Smooth muscle cell (in vitro differentiated cells): ENCODE data around the gene DCC. TPM values are rescaled to one million over a fixed set of nuclear protein-coding genes. Genes with fewer than 3 reads are reported as not detected.

Experiments used
- DNase-seq: peaks from one replicate; lab custom pipeline; 2025; ENCODE audit not compliant: unreplicated experiment; lab: John Stamatoyannopoulos, UW
- H2AFZ ChIP-seq: fragments of 200-600 bp; sonication (generic); 2 replicates; pipeline ENCODE4 v1.6.0; 2016; ENCODE audit warnings: antibody characterized with exemption, low read depth, mild to moderate bottlenecking
- H3F3A ChIP-seq: fragments of 200-600 bp; sonication (generic); 2 replicates; pipeline ENCODE4 v1.6.0; 2017; ENCODE audit warnings: antibody characterized with exemption, low read depth
- H3K27ac ChIP-seq: fragments of 200-600 bp; sonication (generic); 2 replicates; pipeline ENCODE4 v1.5.1; 2016; ENCODE audit warnings: low read depth, mild to moderate bottlenecking
- H3K27me3 ChIP-seq: fragments of 200-600 bp; sonication (generic); 2 replicates; pipeline ENCODE4 v1.6.1; 2016; ENCODE audit warnings: low read depth, mild to moderate bottlenecking
- H3K36me3 ChIP-seq: fragments of 200-600 bp; sonication (generic); 2 replicates; pipeline ENCODE4 v1.5.1; 2016; ENCODE audit warnings: low read depth
- H3K4me1 ChIP-seq: fragments of 200-600 bp; sonication (generic); 2 replicates; pipeline ENCODE4 v1.5.1; 2016; ENCODE audit warnings: low read depth
- H3K4me2 ChIP-seq: fragments of 200-600 bp; sonication (generic); 2 replicates; pipeline ENCODE4 v1.6.0; 2016; ENCODE audit warnings: mild to moderate bottlenecking
- H3K4me3 ChIP-seq: fragments of 200-600 bp; sonication (generic); 2 replicates; pipeline ENCODE4 v1.5.1; 2016; ENCODE audit warnings: mild to moderate bottlenecking
- H3K79me2 ChIP-seq: fragments of 200-600 bp; sonication (generic); 2 replicates; pipeline ENCODE4 v1.6.0; 2016; ENCODE audit warnings: low read depth, mild to moderate bottlenecking
- H3K9ac ChIP-seq: fragments of 200-600 bp; sonication (generic); 2 replicates; pipeline ENCODE4 v1.6.0; 2016; ENCODE audit warnings: low read depth
- H3K9me3 ChIP-seq: fragments of 200-600 bp; sonication (generic); replicated peaks from 2 replicates; pipeline ENCODE4 v1.5.1; 2016; ENCODE audit warnings: low read depth
- H4K20me1 ChIP-seq: fragments of 200-600 bp; sonication (generic); 2 replicates; pipeline ENCODE4 v1.6.0; 2016; ENCODE audit warnings: low read depth
- WGBS: methylation state at CpG from one replicate; pipeline ENCODE4 v1.1.7; 2016; ENCODE audit warnings: low lambda C conversion rate; 5-methylcytosine and 5-hydroxymethylcytosine counted together
- polyA plus RNA-seq: library from polyadenylated mRNA; unstranded; fragments of >200 nt; fragmentation: Nextera tagmentation; extraction: Ambion mirVana; gene quantifications from 2 replicates; pipeline ENCODE4 v1.2.1, GENCODE V29; 2016
- total RNA-seq: library from RNA; depleted of rRNA; stranded (reverse); fragments of >200 nt; gene quantifications from 2 replicates; pipeline ENCODE4 v1.2.3, GENCODE V29; 2014
- TF ChIP-seq, protein P1 (sequence below): fragments of 200-600 bp; sonication (generic); IDR thresholded peaks from 2 replicates; pipeline ENCODE4 v1.5.1; 2017; ENCODE audit warnings: borderline replicate concordance, mild to moderate bottlenecking, antibody characterized with exemption; ENCODE audit not compliant: insufficient read depth, poor library complexity, severe bottlenecking

DCC gene
- total and polyA plus RNA-seq, 2 experiments from 2014 or later: not detected

DNA sequence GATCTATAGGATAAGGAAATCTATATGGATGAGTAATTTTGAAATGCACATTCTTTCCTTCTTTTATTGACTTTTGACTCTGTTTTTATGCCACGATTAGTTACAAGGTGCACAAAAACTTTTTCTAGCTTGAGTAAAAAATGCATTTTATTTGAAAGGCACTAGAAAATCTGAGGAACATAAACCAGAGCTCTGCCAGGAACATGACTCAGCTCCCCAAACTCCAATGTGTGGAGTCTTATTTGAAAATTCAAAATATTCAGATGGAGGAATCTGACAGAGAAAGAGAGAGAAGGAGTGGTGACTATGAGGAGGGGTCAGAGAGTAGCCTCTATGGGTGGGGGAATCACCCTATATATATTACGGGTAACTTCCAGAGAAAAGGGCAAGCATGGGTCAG, 231.0 kb downstream of the DCC start:
- H3K27ac ChIP-seq: no peak overlapping the region
- no peaks in the 10 kb centered on the region for H4K20me1 ChIP-seq
- H3K79me2 ChIP-seq: no peaks in the 10 kb centered on the region
- WGBS: 79% methylated on average over 2 of the region's 2 CpGs
- H3K27me3 ChIP-seq: no peaks in the 10 kb centered on the region
- no peak overlapping the region for H3K4me3 ChIP-seq
- no peaks in the 10 kb centered on the region for H3K36me3 ChIP-seq
- no peak overlapping the region for H3K4me2 ChIP-seq
- no peaks in the 10 kb centered on the region for H3K9me3 ChIP-seq
- H3K4me1 ChIP-seq: no peaks in the 10 kb centered on the region
- DNase-seq: no peak
- H3F3A ChIP-seq: no peaks in the 10 kb centered on the region
- no peak overlapping the region for H2AFZ ChIP-seq
- no peak overlapping the region for H3K9ac ChIP-seq
- TF ChIP-seq, protein P1, sequence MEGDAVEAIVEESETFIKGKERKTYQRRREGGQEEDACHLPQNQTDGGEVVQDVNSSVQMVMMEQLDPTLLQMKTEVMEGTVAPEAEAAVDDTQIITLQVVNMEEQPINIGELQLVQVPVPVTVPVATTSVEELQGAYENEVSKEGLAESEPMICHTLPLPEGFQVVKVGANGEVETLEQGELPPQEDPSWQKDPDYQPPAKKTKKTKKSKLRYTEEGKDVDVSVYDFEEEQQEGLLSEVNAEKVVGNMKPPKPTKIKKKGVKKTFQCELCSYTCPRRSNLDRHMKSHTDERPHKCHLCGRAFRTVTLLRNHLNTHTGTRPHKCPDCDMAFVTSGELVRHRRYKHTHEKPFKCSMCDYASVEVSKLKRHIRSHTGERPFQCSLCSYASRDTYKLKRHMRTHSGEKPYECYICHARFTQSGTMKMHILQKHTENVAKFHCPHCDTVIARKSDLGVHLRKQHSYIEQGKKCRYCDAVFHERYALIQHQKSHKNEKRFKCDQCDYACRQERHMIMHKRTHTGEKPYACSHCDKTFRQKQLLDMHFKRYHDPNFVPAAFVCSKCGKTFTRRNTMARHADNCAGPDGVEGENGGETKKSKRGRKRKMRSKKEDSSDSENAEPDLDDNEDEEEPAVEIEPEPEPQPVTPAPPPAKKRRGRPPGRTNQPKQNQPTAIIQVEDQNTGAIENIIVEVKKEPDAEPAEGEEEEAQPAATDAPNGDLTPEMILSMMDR: no peak

DNA sequence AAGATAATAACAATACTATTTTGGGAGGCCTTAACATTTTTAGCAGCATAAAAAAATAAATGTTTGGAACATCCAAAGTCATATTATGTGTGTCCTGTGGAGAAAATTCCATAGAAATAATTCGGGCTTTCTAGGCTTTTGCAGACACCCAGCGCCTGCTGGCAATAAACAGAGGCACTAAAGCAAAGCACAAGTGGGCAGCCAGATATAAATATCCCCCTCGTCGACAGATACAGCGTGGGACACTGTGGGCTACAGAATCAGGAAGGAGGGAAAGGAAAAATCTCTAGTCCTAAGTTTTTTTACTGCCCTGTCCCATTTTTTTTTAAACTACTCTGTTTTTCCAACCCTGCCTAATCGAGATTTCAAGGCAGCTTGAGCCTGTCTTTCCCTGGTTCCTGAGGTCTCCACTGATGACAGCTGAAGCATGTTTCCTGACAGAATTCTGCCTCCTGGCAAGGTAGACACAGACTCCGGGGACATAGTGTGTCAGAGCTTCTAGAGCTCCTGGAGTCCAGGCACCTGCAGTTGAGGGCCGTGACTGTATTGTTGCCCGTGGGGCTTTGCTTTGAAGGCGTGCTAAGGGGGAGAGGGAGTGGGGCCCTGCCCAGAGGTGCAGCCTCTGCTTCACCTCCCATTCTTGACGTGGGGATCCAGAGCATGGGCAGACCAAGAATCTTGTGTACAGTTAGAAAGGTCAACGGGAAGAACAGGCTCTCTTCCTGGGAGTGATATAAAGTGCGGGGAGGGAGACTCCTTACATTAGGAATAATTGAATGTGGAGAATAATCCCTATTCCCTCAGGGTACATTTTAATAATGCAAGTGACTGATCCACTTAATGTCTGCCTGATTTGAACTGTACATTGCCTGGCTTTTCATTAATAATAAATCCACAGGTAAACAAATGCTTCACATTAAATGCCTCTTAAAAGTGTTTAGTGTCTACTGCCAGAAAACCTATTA, 232.3 kb downstream of the DCC start:
- H3F3A ChIP-seq: no peaks in the 10 kb centered on the region
- H3K36me3 ChIP-seq: no peaks in the 10 kb centered on the region
- WGBS: 67% methylated on average over 13 of the region's 13 CpGs
- no peaks in the 10 kb centered on the region for H3K79me2 ChIP-seq
- no peak overlapping the region for H3K27ac ChIP-seq
- no peak overlapping the region for H3K4me3 ChIP-seq
- H3K27me3 ChIP-seq: no peaks in the 10 kb centered on the region
- no peaks in the 10 kb centered on the region for H3K4me1 ChIP-seq
- H4K20me1 ChIP-seq: no peaks in the 10 kb centered on the region
- no peak overlapping the region for H2AFZ ChIP-seq
- TF ChIP-seq, protein P1: no peak
- no peak for DNase-seq
- no peaks in the 10 kb centered on the region for H3K9me3 ChIP-seq
- no peak overlapping the region for H3K4me2 ChIP-seq
- no peak overlapping the region for H3K9ac ChIP-seq

DNA sequence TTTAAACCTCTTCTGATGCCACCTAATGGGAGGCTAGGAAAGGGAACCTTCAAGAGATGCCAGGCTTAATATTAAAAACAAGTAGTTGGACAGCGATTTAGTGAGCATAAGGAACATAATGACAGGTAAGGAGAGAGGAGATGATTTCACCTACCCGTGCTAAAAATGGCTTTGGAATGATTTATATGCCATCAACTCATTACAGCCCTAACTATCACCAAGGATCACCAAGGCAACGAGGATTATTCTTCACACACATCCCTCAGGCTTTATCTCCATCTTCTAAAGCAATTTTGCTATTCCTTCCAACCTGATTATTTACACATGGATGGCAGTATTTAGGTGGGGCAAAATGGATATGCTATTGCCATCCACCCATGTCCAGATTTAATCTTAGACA, 237.8 kb downstream of the DCC start:
- H4K20me1 ChIP-seq: no peaks in the 10 kb centered on the region
- TF ChIP-seq, protein P1: no peak
- H3F3A ChIP-seq: no peaks in the 10 kb centered on the region
- H3K27me3 ChIP-seq: no peaks in the 10 kb centered on the region
- H3K9ac ChIP-seq: no peak overlapping the region
- H3K79me2 ChIP-seq: no peaks in the 10 kb centered on the region
- H2AFZ ChIP-seq: no peak overlapping the region
- H3K36me3 ChIP-seq: no peaks in the 10 kb centered on the region
- no peak for DNase-seq
- H3K9me3 ChIP-seq: no peaks in the 10 kb centered on the region
- H3K27ac ChIP-seq: no peak overlapping the region
- no peak overlapping the region for H3K4me2 ChIP-seq
- no peak overlapping the region for H3K4me3 ChIP-seq
- H3K4me1 ChIP-seq: no peaks in the 10 kb centered on the region
- WGBS: 72% methylated on average over 3 of the region's 3 CpGs
